Measurements from ENCODE around the gene KDSR. TPM values are rescaled to one million over a fixed set of nuclear protein-coding genes. Genes with fewer than 3 reads are reported as not detected.
A peak's percentile ranks its signal among the peaks of the same experiment; 100 is the strongest.

KDSR gene
- total and polyA plus RNA-seq, 9 of the 15 experiments (the other 6 are each of a cell fraction or from before 2014, with no cell fraction given): 4.0 to 24.7 (median 12.4) TPM

- TF ChIP-seq CREB5 (CRISPR knock-in tag; IDR thresholded peaks at IDR 0.05) (no peak), ATF6 (CRISPR knock-in tag; IDR thresholded peaks at IDR 0.05) (no peak), ARID3B (CRISPR knock-in tag; IDR thresholded peaks at IDR 0.05; ENCODE audit: borderline replicate concordance) (no peak), SNIP1 (IDR thresholded peaks at IDR 0.05; ENCODE audit: low read depth) (no peak), ZNF431 (CRISPR knock-in tag; IDR thresholded peaks at IDR 0.05) (no peak), PBX2 (CRISPR knock-in tag; IDR thresholded peaks at IDR 0.05; ENCODE audit: low read depth) (no peak), PBX2 (tag; conservative IDR thresholded peaks at IDR 0.05; ENCODE audit: low read depth) (no peak), ZNF695 (CRISPR knock-in tag; IDR thresholded peaks at IDR 0.05) (no peak), NFYB (IDR thresholded peaks at IDR 0.05; ENCODE audit: extremely low read depth, insufficient read length) (no peak), ZBTB5 (IDR thresholded peaks at IDR 0.05) (no peak), TEAD4 (IDR thresholded peaks at IDR 0.05; ENCODE audit: low read length) (peak; percentile 36; the same call in 1 of the 2 replicates), TEAD4 (CRISPR knock-in tag; IDR thresholded peaks at IDR 0.05; ENCODE audit: borderline replicate concordance) (no peak), FOXJ2 (tag; IDR thresholded peaks at IDR 0.05) (no peak), E2F6 (IDR thresholded peaks at IDR 0.05; ENCODE audit: borderline replicate concordance in 1 of 2, extremely low read depth in 1 of 2, insufficient read depth in 1 of 2, insufficient read length in 1 of 2, low read depth in 1 of 2, low read length in 1 of 2, poor library complexity in 1 of 2, severe bottlenecking in 1 of 2) (peak; percentile 32 to 67), NR2F6 (CRISPR knock-in tag; IDR thresholded peaks at IDR 0.05) (no peak)
Observed at GRCh38 chr18:63367053-63367953, at the start of gene KDSR (continued).
